ENCODE results near the gene SLC1A3. TPM values are rescaled to one million over a fixed set of nuclear protein-coding genes. Genes with fewer than 3 reads are reported as not detected.

SLC1A3 gene
- total and polyA plus RNA-seq, 10 of the 15 experiments (the other 5 are each of a cell fraction or from before 2014, with no cell fraction given), result 0.23 to 4.4 (median 3.3) TPM

- TF ChIP-seq ZNF687 (IDR thresholded peaks at IDR 0.05) (0 out of 2 replicates have a peak, but pooled peaks have one; percentile 44), CEBPZ (IDR thresholded peaks at IDR 0.05; ENCODE audit: low read depth, low read length) (no peak), E4F1 (IDR thresholded peaks at IDR 0.05; ENCODE audit: borderline replicate concordance, partially characterized antibody) (no peak)
Measured at GRCh38 chr5:36721664-36722235, 115.3 kb downstream of the SLC1A3 start (continued).
